ENCODE results near the gene SASH1.

DNA sequence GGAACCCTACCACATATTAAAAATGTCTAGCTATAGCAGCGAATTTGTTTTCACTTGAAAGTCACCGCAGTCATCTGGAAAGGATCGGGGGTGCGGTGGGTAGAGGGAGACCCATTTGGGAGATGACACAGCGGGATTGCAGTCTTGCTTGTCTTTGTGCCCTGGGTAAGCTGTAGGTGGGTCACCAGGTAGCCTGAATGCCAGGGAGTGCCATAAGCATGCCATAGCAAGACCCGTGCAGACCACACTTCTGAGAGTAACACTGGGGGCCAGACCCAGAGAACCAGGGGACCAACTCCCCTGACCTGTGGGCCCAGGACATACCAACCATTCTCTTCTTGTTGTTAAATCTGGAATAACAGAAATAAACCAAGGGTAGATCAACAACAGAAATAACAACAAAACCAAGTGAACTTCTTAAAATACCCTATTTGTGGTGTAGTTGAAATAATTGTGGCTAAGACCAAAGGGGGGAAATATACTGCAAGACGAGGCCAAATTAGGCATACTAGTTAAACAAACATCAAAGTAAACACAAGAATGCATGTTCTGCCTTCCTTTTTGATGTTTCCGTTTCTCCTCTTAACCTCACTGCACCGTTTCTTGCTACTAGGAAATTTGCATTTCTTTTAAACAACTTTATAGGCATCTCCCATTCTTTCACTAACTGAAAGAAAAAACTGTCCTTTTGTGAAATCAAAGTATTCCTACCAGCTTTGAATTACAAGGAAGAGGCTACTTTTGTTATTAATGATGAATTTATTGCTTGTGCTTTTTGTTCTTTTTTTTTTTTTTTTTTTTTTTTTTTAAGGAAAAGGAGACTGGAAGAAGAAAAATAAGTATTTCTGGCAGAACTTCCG, 128.2 kb downstream of the SASH1 start:
- TF ChIP-seq, protein P1, sequence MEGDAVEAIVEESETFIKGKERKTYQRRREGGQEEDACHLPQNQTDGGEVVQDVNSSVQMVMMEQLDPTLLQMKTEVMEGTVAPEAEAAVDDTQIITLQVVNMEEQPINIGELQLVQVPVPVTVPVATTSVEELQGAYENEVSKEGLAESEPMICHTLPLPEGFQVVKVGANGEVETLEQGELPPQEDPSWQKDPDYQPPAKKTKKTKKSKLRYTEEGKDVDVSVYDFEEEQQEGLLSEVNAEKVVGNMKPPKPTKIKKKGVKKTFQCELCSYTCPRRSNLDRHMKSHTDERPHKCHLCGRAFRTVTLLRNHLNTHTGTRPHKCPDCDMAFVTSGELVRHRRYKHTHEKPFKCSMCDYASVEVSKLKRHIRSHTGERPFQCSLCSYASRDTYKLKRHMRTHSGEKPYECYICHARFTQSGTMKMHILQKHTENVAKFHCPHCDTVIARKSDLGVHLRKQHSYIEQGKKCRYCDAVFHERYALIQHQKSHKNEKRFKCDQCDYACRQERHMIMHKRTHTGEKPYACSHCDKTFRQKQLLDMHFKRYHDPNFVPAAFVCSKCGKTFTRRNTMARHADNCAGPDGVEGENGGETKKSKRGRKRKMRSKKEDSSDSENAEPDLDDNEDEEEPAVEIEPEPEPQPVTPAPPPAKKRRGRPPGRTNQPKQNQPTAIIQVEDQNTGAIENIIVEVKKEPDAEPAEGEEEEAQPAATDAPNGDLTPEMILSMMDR (IDR thresholded peaks at IDR 0.05) = no peak
- no peak for TF ChIP-seq POLR2A (IDR thresholded peaks at IDR 0.05)
- TF ChIP-seq EP300 (IDR thresholded peaks at IDR 0.05) = no peak

Data from tibial nerve (tissue), 4 donors.